Activated gamma-delta T cell treated with Interleukin-2 at 50 U/mL for 16 hours (primary cell): ENCODE measurements around the gene DCTD.

ENCODE experiments used
- DNase-seq: peaks from one replicate; pipeline ENCODE4 v3.0.0-alpha.2; 2020

The DCTD gene

GRCh38 chr4:182863501-182863900 is 53.7 kb downstream of the DCTD start:
- DNase-seq = no peak

GRCh38 chr4:182862921-182863320 is 54.3 kb downstream of the DCTD start:
- no peak for DNase-seq

- DNase-seq = no peak
Measured at GRCh38 chr4:182862141-182862875, 54.9 kb downstream of the DCTD start.

- DNase-seq = no peak
Measured at GRCh38 chr4:182861346-182861745, 55.8 kb downstream of the DCTD start.

GRCh38 chr4:182859730-182860129 is 57.5 kb downstream of the DCTD start:
- DNase-seq = no peak

- DNase-seq = no peak
Measured at GRCh38 chr4:182858711-182859110, 58.5 kb downstream of the DCTD start.

GRCh38 chr4:182856862-182857261 is 60.3 kb downstream of the DCTD start:
- DNase-seq = no peak

- no peak for DNase-seq
Measured at GRCh38 chr4:182855877-182856276, 61.3 kb downstream of the DCTD start.

GRCh38 chr4:182855312-182855711 is 61.9 kb downstream of the DCTD start:
- no peak for DNase-seq

- DNase-seq = no peak
Measured at GRCh38 chr4:182854466-182854865, 62.7 kb downstream of the DCTD start.

- DNase-seq = no peak
Measured at GRCh38 chr4:182853731-182854330, 63.4 kb downstream of the DCTD start.

GRCh38 chr4:182848685-182849084 is 68.5 kb downstream of the DCTD start:
- no peak for DNase-seq

- no peak for DNase-seq
Measured at GRCh38 chr4:182847576-182848450, 69.4 kb downstream of the DCTD start.

GRCh38 chr4:182846036-182846435 is 71.2 kb downstream of the DCTD start:
- DNase-seq = no peak

GRCh38 chr4:182845618-182846017 is 71.6 kb downstream of the DCTD start:
- DNase-seq = no peak

GRCh38 chr4:182843808-182844325 is 73.3 kb downstream of the DCTD start:
- no peak for DNase-seq

- DNase-seq = no peak
Measured at GRCh38 chr4:182842759-182843390, 74.3 kb downstream of the DCTD start.

GRCh38 chr4:182842104-182842600 is 75.0 kb downstream of the DCTD start:
- no peak for DNase-seq

- no peak for DNase-seq
Measured at GRCh38 chr4:182840108-182840507, 77.1 kb downstream of the DCTD start.
